ENCODE data around the gene FRY.

Gene FRY

DNA sequence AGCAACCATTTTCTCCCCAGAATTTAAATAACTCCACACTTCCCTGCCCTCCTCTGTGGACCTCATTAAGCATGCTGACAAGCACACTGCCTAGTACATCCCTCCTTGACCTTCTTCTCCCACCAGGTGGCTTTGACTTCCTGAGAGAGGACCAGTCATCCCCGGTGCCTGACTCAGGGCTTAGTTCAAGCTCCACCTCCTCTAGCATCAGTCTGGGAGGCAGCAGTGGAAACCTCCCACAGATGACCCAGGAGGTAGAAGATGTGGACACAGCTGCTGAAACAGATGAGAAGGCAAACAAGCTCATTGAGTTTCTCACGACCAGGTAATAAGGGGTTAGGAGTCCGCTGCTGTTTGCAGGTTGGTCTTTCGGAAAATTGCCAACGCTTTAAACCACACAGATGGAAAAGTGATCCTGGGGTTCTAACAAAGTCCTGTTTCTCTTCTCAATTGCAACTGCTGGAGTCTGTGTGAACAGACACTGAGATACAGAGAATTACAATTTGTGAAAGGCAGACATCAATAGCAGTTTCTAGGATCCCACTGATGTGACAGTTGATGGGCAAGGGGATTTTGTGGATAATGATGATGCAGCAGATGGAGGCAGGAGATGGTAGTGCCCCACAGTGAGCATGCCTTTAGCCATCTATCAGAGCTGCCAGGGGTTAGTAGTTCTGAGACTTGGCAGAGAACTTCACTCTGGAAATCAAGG, 196.9 kb downstream of the FRY start:
- DNase-seq: no peak

DNA sequence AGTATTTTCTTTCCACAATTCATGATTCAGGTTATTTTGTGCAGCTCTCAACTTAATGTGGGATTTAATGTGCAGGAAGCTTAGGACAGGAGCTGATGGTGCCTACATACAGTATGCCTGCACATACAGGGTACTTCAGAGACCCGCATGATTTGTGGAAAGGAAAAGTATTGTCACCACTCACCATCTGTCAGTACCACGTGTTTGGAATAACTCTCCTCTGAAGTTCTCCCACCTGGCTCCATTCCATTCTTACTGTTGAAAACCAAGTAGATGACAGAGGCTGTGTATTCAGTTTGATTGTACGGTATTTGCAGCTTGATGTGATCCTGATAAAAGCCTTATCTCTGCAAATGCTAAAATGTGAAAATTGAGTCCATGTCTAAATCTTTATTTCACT, 197.9 kb downstream of the FRY start:
- DNase-seq: no peak

DNA sequence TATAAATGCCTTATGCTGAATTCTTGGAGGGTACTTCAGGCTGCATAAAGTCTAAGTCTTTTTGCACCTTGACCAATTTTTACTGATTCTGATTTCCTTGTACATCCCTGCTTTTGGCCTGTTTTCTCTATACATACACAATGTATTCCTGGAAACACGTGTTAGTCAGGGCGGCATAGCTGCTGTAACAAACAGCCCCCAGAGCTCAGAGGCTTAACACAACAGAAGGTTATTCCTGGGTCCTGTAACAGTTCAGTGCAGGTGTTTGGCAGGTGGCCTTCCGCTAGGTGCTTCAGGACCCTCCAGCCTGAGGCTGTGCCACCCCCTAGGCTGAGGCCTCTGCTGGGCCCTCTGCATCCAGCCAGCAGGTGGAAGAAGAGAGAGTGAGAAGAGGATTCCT, 200.7 kb downstream of the FRY start:
- DNase-seq: no peak

DNA sequence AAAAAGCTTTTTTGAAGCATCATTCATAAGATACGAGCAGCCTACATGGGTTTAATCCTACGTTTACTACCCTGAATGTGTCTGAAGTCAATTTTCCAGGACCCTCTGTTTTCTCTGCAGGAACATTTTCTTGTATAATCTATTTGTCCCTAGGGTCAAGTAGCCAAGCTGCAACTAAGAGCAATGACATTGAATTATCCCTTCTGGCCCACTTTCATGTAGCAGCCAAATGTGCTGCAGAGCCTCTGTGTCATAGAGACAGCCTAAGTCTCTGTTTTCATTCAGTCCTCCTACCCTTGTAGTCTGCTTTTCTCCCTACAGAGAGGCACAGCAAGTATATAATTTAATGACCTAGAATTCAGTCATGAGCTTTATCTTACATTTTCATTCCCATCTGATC, 201.5 kb downstream of the FRY start:
- no peak for DNase-seq

DNA sequence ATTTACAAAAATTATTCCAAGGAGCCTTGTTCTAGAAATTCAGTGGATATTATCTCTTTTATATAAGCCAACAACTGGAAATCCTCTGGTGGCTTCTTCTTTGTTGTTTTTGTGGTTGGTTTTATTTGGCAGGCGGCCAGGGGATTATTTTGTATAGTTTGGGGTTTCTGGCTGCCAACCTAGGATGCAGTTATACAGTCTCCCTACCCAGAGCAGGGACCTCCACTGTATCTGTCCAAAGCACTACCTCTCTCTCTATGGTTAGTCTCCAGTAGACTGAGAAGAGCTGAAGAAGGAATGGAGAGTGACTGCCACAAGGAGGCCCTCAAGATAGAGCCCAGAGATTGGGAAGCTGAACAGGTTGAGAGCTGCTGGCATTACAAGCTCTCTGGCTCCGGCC, 203.3 kb downstream of the FRY start:
- no peak for DNase-seq

DNA sequence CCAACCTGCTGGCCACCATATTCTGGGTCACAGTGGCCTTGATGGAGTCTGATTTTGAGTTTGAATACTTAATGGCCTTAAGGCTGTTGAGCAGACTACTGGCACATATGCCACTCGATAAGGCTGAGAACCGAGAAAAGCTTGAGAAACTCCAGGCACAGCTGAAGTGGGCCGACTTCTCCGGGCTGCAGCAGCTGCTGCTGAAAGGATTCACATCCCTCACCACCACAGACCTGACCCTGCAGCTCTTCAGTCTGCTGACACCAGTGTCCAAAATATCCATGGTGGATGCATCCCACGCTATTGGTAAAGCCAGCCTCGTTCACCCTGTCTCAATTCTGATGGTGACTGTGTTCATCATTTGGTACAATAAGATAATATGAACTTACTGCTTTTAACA, 206.1 kb downstream of the FRY start:
- DNase-seq: no peak

DNA sequence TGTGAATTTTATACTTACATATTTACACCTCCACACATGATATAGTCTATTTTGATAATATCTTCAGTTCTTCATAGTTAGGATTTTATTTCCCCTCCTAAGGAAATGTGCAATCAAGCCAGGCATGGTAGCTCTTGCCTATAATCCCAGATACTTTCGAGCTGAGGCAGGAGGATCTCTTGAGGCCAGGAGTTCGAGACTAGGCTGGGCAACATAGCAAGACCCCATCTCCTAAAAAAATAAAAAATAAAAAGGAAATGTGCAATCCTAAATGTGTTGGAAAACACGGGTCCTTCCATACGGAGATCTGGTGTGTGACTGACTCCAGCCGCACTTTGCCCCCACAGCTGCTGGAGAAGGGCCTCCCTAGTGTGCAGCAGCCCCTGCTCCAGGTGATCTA, 212.1 kb downstream of the FRY start:
- DNase-seq: no peak

DNA sequence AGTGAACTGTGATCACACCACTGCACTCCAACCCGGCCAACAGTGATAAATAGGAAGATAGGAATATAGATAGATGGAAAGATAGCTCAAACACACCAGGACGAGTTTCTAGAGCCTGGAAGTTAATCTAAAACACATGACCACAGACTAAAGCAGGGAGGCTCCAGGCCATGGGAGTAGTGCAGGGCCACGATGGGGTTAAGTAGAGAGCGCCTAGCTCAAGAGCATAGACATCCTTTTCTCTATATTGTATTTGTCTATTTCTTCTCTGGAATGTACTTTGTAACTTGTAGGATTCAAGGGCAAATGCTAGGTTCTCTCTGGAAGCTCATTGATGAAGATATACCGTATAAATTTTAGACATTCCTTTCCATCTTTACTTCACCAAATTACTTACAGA, 214.0 kb downstream of the FRY start:
- no peak for DNase-seq

DNA sequence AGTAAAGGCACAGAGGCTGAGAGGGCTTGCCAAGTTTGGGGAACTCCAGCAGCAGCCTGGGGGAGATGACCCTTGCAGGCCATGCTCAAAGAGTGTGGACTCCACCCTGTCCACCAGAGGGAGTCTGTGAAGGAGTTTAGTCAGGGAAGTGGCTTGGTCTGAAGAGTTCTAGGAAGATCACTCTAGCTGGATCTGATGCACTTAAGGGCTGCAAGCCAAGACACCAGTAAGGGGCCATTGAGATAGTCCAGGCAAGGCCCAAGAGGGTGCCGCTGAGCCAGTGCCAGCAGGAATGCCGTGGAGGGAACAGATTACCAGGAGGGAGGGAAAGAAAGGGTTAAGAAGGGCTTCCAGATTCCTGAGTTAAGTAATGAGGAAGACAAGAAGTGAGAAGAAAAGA, 214.9 kb downstream of the FRY start:
- DNase-seq: no peak

DNA sequence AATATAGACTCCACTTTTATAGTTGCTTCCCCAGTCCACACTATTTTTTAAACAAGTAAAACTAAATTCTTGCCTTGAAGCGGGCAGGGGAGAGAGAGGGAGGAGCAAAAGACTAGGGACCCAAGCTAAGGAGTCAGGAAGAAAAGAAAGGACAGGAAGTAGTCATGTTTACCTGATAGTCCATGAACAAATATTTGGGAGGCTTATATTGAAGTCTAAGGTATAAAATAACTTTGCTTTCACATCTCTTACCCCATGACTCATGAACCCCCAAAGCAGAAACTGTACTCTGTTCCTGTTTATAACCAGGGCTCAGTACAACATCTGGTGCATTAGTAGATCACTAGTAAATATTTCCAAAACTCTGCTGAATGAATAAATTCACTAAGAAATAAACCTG, 216.3 kb downstream of the FRY start:
- no peak for DNase-seq

DNA sequence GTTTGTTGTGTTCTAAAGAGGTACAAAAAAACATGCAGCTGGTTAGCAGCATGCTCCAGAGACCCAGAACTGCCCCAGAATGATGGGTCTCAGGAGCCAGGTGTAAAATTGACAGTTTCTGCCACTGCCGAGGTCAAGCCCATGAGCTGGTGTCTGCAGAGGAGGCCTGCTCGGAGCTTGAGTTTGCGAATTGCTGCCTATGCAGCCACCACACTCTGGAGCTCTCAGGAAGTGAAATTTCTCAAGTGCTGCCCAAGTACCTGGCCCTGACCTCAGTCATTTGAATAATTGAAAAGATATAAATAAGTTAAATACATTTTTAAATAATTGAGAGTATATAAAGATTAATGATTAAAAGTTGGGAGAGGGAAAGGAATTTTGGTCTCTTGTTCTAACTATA, 217.2 kb downstream of the FRY start:
- no peak for DNase-seq

DNA sequence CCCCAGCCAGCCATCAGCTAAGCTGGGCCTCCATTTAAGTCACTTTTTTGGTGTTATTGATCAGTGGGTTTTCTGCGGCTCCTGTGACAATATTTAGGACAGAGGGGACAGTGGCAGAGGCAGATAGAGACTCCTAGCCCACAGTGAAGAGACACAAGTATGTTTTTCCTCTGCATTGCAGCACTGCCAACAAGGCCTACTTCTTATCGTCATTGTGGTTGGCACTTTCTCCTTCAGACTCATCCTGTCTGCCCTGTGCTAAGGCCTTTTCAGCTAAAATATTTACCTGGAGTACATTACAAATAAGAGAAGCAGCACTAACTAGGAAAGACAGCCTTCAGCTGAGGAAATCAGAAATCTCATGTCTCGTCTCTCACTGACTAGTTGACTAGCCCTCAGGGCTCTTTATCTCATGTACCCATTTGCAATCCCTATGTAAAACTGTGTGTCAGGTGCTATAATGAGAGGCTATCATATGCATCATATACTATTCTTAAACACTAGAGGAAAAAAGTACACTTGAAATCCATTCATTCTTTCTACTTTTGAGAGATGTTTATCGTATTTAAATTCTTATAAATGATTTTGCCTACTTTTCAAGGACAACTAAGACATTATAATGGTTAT, 221.4 kb downstream of the FRY start:
- no peak for DNase-seq

DNA sequence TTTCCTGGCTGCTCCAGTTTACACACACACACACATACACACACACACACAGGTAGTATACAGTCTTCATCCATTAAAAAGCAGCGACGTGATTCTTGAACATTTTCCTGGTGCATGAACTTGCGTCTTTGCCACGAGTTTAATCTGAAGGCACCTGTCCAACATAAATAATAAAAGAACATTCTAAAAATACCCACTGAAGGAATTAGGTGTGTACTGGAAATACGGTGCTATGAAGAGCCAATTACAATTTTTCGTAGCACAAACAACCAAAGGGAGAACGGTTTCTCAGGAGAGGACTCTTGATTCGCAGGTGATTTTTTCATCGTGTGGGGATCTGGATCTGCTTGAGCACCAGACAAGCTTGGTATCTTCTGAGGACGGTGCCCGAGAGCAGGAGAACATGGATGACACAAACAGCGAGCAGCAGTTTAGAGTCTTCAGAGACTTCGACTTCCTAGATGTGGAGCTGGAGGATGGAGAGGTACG, 222.4 kb downstream of the FRY start:
- no peak for DNase-seq

DNA sequence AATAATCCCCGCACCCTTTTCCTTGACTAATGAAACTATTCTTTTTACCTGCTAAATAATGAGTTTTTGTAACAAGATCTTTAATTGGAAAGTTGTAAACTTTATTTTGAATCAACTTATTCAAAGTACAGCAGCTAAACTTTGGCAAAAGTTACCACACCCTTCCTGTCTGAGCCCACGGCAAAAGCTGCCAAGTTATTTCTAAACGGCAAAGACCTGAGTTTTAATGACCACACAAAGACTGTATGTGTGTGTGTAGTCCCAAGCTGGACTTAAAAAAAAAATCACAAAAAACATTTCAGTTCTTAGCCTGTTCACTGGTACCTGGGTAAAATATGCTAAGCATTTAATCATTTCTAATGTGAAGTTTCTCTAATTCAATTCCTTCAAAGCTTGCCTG, 222.8 kb downstream of the FRY start:
- no peak for DNase-seq

DNA sequence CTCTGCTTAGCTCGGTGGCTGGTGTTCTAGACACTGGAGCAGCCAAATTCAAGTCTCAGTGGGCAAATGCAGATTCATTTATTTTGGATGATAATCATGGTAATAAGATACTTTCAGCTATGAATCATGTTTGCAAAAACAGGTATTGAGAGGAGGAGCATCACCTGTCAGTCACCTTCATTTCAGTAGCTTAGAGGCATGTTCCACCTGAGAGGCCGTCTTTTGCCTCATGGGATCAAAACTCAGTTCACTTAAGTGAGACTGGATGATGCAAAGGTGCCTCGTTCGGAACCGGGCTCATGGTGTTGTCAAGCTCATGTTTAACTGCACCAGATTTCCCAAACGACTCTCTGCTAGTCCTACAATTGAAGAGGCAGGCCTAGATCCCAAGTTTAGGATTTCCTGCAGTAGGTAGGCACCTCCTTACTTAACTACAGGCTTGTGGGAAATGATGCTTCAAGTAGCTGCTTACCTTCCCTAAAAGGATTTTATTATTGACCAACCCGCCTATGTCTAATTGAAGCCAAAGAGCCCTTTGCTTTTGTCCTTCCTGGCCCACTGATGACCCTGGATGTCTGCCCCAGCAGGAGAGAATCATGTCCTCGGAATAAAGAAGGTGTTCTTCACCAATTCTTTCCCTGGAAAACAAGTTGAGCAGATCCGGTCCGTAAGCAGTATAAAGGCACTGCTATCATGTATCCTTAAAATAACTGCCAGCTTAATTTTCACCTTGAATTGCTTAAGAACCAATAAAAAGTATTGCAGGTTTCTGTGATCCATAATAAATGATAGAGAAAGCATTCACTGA, 223.5 kb downstream of the FRY start:
- DNase-seq: no peak

DNA sequence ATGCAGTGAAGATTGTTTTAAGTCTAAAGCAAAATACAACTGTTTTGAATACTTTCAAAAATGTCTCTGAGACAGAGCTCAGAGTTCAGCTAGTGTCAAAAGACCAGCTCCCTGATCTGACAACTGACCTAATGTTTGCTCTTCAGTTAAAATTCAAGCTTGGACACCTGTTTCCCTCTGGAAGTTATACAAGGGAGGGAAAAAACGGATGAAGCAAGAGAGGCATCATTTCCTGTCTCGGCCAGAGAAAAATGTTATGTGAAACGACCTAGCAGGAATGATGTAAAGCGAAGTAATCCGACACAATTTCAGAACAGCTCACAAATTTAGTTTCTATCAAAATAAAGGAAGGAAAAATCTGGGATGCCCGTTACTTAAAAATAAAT, 224.1 kb downstream of the FRY start:
- DNase-seq: no peak

DNA sequence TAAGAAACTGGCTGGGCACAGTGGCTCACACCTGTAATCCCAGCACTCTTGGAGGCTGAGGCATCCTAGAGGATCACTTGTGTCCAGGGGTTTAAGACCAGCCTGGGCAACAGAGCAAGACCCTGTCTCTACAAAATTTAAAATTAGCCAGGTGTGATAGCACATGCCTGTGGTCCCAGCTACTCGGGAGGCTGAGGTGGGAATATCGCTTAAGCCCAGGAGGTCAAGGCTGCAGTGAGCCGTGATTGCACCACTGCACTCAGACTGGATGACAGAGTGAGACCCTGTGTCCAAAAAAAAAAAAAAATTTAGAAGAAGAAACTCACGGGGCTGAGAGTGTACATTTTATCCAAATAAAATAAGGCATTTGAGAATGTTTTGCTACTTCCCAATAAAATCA, 224.7 kb downstream of the FRY start:
- DNase-seq: no peak

DNA sequence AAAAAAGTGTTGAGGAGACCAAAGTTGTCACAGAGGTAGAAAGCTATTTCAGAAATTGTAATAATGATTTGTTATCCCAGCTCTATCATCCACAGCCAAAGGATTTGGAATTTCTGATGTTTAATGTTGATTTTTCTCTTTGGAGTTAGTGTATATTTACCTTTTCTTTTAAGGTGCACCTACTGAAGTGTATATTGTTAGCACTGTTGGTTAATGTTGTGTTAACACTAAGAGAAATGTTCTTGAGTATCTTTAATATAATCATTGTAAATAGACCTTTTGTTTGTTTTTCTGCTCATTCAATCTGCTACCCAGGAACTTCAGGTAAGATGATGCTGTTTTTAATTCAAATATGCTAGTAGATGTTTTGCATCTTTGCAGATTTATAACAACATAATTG, 226.1 kb downstream of the FRY start:
- no peak for DNase-seq

DNA sequence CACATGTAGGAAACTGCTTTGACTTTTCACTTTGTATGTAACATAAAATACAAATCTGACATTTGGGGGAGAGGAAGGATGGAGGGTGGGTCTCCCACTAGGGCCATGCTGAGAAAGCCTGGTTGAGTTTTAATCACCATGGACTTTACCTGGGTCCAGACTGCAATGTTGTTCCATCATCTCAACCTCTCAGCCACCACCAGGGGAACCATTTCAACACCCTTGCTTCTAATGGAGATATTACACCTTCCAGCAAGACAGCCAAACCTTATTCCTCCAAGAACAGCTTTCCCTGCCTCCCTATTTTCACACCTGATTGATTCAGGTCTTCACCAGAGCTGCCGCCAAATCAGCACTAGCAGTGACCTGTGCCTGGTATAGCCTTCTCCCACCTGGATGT, 227.5 kb downstream of the FRY start:
- DNase-seq: no peak

DNA sequence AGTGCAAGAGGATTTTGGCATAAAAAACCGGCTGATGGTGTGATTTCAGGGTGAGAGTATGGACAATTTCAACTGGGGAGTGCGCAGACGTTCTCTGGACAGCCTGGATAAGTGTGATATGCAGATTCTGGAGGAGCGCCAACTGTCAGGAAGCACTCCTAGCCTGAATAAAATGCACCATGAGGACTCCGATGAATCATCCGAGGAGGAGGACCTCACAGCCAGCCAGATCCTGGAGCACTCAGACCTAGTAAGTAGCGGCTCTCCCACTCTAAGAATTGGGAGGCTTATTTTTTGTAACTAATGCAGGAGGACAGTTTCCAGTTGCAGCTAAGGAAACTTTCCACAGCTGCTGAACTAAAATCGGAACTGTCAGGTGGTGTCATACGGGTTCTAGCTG, 230.0 kb downstream of the FRY start:
- no peak for DNase-seq

DNA sequence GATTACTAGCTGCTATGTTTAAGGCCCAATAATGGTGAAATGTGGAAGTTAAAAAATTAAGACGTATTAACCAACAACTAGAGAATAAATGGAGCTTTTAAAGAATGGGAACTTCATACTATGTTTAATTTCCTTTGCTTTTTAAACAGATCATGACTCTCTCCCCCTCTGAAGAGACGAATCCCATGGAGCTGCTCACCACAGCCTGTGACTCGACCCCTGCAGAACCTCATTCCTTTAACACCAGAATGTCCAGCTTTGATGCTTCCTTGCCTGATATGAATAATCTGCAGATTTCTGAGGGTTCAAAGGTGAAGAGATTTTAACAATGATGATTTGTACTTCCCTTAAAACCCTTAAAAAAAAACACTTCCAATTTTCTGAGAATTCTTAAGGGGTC, 230.6 kb downstream of the FRY start:
- no peak for DNase-seq

DNA sequence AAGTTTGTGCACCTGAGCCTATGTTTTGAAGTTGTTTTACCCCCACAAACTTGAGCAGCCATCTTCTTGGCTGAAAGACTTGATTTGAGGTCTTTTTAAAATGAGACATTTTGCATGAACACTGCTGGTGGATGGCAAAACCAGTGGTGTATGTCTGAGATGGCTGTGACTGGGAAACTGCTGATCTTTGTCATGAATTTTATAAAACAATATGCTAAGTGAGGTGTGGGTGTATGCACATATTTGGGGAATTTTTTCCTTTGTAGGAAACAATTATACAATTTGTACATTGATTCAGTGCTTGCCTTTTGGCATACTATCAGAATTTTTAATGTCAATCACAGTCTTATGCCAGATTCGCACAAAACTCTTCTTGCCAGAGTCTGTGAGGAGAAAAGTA, 231.0 kb downstream of the FRY start:
- DNase-seq: no peak

DNA sequence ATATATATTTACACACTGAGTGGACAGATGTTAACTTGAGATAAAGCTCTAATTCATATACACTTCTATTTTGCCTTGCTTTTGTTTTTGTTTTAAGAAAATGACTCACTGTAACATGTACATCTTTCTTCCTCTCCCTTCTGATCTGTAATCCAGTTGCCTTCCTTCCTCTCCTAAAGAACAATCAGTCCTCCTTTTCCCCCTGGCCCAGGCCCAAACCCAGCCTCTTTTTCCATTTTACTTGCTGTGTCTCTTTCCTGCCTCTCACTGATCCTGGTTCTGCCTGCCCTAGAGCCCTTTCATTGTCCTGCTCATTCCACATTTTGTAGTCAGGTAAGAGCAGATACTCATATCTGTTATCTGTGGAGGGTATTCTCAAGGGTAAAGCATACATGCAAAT, 232.8 kb downstream of the FRY start:
- no peak for DNase-seq

DNA sequence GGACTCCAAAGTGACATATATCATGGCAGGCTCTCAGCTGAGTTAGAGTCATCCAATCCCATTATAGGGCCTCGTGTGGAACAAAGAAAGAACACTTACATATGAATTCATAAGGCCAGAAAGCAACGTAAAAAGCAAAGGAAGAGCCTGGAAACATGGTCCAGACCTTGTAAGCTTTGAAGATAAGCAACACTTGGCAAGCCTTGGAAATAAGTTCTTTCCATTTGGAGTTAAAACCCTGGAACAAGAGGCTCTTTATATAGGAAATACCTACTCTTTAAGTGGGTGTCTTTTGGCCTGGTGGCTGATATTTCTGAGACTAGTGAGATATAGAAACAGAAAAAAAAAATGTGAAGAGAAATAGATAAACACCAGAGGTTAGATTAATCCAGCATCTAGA, 234.2 kb downstream of the FRY start:
- no peak for DNase-seq
